HG02884 (cell line): Measurements from ENCODE around the gene OSR1.
"Not testable (repeated sequence)": the region's sequence is repeated elsewhere in the genome, so short reads cannot be mapped to it uniquely, and the experiment has no call there.

Source experiments
- ATAC-seq: cut with Tn5 transposase; IDR thresholded peaks from one replicate; pipeline ENCODE4 v1.9.1; 2021; ENCODE audit warnings: mild to moderate bottlenecking, moderate library complexity; ENCODE audit not compliant: unreplicated experiment

Gene OSR1

GRCh38 chr2:19358242-19359020 is at the start of gene OSR1:
Gene OSR1, minus strand, starts transcription at chr2:19358623. Its CDS starts 4,818 bp downstream, at chr2:19353805.
- no peak for ATAC-seq

DNA sequence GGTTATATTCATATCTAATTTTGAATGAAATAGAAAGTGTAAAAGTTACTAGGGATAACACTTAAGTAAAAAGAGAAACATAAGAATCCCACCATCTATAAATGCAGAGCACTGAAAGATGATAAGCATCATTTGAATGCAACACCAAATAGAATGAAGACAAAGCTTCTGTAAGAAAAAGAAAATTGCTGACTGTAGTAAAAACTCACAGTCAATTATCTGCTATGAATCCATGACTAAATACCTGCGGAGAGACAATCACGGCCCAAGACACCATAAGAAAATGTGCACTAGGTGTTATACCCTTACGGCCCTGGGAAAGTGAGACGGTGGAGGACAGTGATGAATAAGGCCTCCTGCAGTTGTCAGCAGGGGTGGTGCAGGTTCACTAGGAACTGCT is 45.4 kb upstream of the OSR1 start:
- no peak for ATAC-seq

- no peak for ATAC-seq
These were observed 33.8 kb upstream of the OSR1 start for GRCh38 chr2:19392191-19392590.

- ATAC-seq, result not testable (repeated sequence)
These were observed 31.0 kb upstream of the OSR1 start for GRCh38 chr2:19389469-19389868.

GRCh38 chr2:19380532-19380931 is 22.1 kb upstream of the OSR1 start:
- no peak for ATAC-seq

GRCh38 chr2:19378939-19379338 is 20.5 kb upstream of the OSR1 start:
- no peak for ATAC-seq

DNA sequence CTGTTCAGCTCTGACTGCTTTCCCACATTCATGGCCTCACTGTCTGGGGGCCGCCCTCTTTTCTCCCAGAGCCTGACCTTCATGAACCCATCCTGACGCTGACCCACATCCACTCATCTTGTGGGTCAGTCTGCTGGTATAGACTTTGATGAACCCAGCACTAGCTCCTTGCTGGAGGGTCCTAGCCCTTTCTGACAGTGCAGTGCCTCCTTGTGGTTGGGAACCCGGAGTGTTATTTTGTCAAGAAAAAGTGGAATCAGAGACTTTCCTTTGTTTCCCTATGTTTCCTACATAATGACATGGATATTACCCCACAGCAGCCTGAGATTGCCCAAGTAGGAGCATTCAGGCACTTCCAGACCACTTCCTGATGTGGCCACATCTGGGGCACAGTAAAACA is 19.3 kb upstream of the OSR1 start:
- ATAC-seq, result no peak

- no peak for ATAC-seq
These were observed 14.9 kb upstream of the OSR1 start for GRCh38 chr2:19373352-19373751.

DNA sequence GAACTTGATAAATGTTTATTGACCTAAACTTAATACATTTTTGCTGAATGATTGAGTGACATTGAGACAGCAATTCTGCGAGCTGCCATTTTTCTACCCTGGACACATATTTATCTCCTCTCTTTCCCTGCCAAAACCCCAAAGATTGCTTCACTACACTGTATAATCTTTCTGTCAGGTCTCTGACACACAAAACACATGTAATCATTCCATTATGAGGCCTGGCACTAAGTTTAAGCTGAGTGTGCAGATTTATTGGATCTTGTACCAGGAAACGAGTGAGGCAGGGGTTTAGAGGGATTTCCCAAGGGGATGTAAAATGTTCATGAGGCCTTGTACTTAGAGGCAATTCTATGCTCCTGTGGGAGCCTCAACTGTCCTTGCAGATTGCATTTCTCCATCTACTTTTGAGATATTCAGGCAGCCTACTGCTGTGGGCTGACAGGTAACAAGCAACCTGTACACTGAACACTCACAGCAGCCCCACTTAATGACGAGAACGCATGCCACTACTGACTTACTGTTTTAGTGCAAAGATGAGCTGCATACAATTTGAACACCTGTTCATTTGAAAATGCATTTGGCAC is 13.7 kb upstream of the OSR1 start:
- ATAC-seq, result no peak

- ATAC-seq, result no peak
These were observed 11.0 kb upstream of the OSR1 start for GRCh38 chr2:19369341-19369955.

GRCh38 chr2:19368760-19369159 is 10.3 kb upstream of the OSR1 start:
- ATAC-seq, result no peak

DNA sequence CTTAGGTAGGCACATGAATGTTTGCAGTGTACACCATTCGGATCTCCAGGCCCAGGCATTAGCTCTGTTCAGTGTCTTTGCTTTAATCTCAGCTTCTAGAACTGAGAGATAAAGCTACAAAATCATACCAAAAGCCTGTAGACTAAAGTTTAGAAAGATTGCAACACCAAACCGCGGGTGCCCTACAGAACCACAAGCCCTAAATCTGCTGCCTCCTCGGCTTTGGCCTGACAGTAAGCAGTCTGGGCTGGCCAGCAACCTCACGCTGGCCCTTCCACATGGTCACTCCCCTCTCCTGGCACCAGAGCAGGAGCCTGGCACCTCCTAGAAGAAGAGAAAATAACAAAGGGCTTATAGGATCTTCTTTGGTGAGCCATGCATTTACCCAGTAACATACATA is 8.9 kb upstream of the OSR1 start:
- no peak for ATAC-seq

DNA sequence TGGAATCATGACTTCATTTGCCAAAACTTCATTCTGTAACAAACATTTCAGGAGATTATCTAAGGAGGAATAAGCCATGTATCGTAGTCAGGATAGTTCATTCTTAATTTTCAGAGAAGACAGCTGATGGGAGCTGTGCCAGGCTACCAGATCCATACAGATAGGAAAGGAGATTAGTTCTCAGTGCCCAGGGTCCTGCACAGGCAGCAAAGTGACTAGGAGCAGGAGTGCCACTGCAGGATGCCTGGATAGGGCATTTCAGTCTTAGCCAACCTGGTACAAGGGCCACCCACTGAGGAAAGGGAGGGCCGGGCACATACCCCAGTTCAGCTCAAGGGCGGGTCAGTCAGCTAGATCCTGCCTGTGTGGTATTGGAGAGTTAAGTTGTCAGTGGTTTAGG is 6.7 kb upstream of the OSR1 start:
- no peak for ATAC-seq

DNA sequence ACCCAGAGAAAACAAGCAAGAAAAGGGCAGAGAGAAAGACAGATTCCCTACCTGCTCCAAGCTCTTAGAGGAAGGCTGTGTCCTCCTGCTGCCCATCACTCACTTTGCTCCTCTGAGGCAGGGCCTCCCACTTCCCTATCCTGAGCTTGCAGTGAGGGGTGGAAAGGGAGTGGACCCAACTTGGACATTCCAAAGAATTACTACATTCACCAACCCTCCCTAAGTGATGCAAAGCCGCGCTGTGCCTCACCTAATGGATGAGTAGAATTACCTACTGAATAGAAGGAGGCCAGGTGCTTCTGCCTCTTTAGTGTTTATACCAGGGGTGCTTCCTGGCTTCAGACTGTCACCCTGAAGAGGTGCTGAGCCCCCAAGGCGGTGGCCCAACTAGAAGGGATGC is 5.6 kb upstream of the OSR1 start:
- ATAC-seq, result no peak

- no peak for ATAC-seq
These were observed 5.0 kb upstream of the OSR1 start for GRCh38 chr2:19363474-19363778.

- ATAC-seq, result peak; percentile 41
These were observed 4.5 kb upstream of the OSR1 start for GRCh38 chr2:19362755-19363473.

- ATAC-seq, result no peak
These were observed 3.8 kb upstream of the OSR1 start for GRCh38 chr2:19362094-19362754.

DNA sequence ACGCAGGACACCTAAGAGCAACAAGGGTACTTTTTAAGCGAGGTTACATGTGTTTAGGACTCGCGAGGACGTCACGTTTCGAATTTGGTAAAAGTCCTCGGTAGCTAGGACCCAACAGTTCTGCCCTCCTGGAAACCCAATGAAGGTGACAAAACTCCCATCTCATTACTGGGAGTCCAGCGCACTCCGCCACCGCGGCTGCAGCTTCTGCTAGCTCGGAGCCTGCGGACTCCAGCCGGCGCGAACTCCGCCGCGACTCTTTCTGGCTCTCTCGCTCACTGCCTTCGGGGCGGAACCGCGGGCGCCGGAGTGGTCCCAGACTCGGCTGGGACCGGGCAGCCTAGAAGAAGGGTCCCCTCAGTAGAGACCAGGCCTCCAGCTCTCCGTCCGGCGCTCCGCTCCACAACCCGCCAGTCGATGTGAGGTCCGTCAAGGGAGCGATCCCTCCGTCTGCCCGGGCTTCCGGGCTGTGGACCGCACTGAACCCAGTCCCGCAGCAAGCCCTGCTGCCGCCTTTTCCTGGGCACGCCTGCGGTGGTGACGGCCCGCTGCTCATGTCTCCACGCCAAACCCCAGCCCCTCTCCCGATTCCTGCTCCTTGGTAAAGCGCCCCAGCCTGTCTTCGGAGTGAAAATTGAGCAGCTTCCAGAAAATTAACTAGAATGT is 3.0 kb upstream of the OSR1 start:
- no peak for ATAC-seq

GRCh38 chr2:19360966-19361321 is 2.5 kb upstream of the OSR1 start:
- no peak for ATAC-seq

DNA sequence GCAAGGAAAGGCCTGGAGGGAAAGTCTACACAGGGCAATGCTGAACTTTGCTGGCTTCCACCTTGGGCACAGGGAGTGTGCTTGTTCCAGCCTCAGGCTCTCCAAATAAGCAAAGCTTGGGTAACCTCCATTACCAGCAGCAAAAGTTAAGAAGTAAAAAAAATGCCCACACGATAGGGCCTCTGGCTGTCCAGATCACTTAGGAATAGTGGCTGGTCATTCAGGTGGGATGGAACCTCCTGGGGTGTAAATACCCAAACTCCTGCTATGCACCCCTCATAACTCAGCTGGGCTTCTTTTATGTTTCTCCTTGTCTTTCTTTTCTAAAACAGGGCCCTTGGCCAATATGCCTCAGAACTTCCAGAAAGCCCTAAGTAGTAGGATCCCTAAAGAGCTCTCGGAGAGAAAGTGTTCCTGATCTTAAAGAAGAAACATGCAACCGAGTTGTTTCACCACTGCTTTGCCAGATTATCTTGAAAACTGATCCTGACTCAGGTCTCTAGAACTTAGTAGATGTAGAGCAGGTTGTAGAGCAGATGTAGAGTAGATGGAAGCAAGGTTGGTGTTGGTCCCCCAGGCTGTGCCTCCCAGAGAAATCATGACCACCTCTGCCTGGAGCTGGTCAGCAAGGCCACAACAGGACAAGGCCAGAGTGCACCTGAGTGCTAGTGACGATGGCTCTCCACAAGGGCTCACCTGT is 2.0 kb upstream of the OSR1 start:
- no peak for ATAC-seq
